ENCODE data around the gene BCAS3.

The BCAS3 gene

GRCh38 chr17:61385577-61386236 is 708.1 kb downstream of the BCAS3 start:
- in situ Hi-C loops (cut with MboI; ENCODE audit: low sequenced_read_pairs) = loop anchor here (25.0 kb wide), 1 partner anchor 373 kb away; no protein-coding TSS in a partner anchor

- in situ Hi-C loops (cut with MboI; ENCODE audit: low sequenced_read_pairs) = loop anchor here (25.0 kb wide), 1 partner anchor 374 kb away; no protein-coding TSS in a partner anchor
These were observed 708.6 kb downstream of the BCAS3 start for GRCh38 chr17:61386251-61386650.

GRCh38 chr17:61387011-61387410 is 709.4 kb downstream of the BCAS3 start:
- in situ Hi-C loops (cut with MboI; ENCODE audit: low sequenced_read_pairs) = loop anchor here (25.0 kb wide), 1 partner anchor 375 kb away; no protein-coding TSS in a partner anchor

- in situ Hi-C loops (cut with MboI; ENCODE audit: low sequenced_read_pairs) = loop anchor here (25.0 kb wide), 1 partner anchor 375 kb away; no protein-coding TSS in a partner anchor
These were observed 710.1 kb downstream of the BCAS3 start for GRCh38 chr17:61387511-61388305.

- in situ Hi-C loops (cut with MboI; ENCODE audit: low sequenced_read_pairs) = loop anchor here (25.0 kb wide), 1 partner anchor 376 kb away; no protein-coding TSS in a partner anchor
These were observed 711.1 kb downstream of the BCAS3 start for GRCh38 chr17:61388561-61389356.

GRCh38 chr17:61389670-61390478 is 712.2 kb downstream of the BCAS3 start:
- in situ Hi-C loops (cut with MboI; ENCODE audit: low sequenced_read_pairs) = loop anchor here (25.0 kb wide), 1 partner anchor 378 kb away; no protein-coding TSS in a partner anchor

- in situ Hi-C loops (cut with MboI; ENCODE audit: low sequenced_read_pairs) = loop anchor here (25.0 kb wide), 1 partner anchor 378 kb away; no protein-coding TSS in a partner anchor
These were observed 712.8 kb downstream of the BCAS3 start for GRCh38 chr17:61390479-61390791.

GRCh38 chr17:61391595-61392291 is 714.1 kb downstream of the BCAS3 start:
- in situ Hi-C loops (cut with MboI; ENCODE audit: low sequenced_read_pairs) = loop anchor here (25.0 kb wide), 1 partner anchor 379 kb away; no protein-coding TSS in a partner anchor

- in situ Hi-C loops (cut with MboI; ENCODE audit: low sequenced_read_pairs) = loop anchor here (25.0 kb wide), 1 partner anchor 380 kb away; no protein-coding TSS in a partner anchor
These were observed 715.0 kb downstream of the BCAS3 start for GRCh38 chr17:61392679-61393078.

- in situ Hi-C loops (cut with MboI; ENCODE audit: low sequenced_read_pairs) = loop anchor here (25.0 kb wide), 1 partner anchor 381 kb away; no protein-coding TSS in a partner anchor
These were observed 715.9 kb downstream of the BCAS3 start for GRCh38 chr17:61393550-61393903.

- in situ Hi-C loops (cut with MboI; ENCODE audit: low sequenced_read_pairs) = loop anchor here (25.0 kb wide), 1 partner anchor 382 kb away; no protein-coding TSS in a partner anchor
These were observed 716.4 kb downstream of the BCAS3 start for GRCh38 chr17:61393904-61394629.

- in situ Hi-C loops (cut with MboI; ENCODE audit: low sequenced_read_pairs) = loop anchor here (25.0 kb wide), 1 partner anchor 383 kb away; no protein-coding TSS in a partner anchor
These were observed 717.2 kb downstream of the BCAS3 start for GRCh38 chr17:61394630-61395408.

GRCh38 chr17:61395409-61395982 is 717.8 kb downstream of the BCAS3 start:
- in situ Hi-C loops (cut with MboI; ENCODE audit: low sequenced_read_pairs) = loop anchor here (25.0 kb wide), 1 partner anchor 383 kb away; no protein-coding TSS in a partner anchor

- in situ Hi-C loops (cut with MboI; ENCODE audit: low sequenced_read_pairs) = loop anchor here (25.0 kb wide), 1 partner anchor 384 kb away; no protein-coding TSS in a partner anchor
These were observed 718.4 kb downstream of the BCAS3 start for GRCh38 chr17:61395983-61396585.

- in situ Hi-C loops (cut with MboI; ENCODE audit: low sequenced_read_pairs) = loop anchor here (25.0 kb wide), 1 partner anchor 384 kb away; no protein-coding TSS in a partner anchor
These were observed 719.0 kb downstream of the BCAS3 start for GRCh38 chr17:61396586-61397085.

- in situ Hi-C loops (cut with MboI; ENCODE audit: low sequenced_read_pairs) = loop anchor here (25.0 kb wide), 1 partner anchor 385 kb away; no protein-coding TSS in a partner anchor
These were observed 719.6 kb downstream of the BCAS3 start for GRCh38 chr17:61397086-61397842.

Data from HL-60/S4 treated with phorbol 12-myristate 13-acetate at 8.2 ng/mL for 4 days and 3 days (cell line).